Breast epithelium (tissue), 3 donors: ENCODE data around the gene TMEM41A.

Experiments
- CTCF ChIP-seq, 3 donors: fragments of 450-650 bp; IDR thresholded peaks; one replicate each; pipeline ENCODE4 v1.5.1; 2016 to 2017; ENCODE audit warnings: antibody characterized with exemption in 3 of 3, mild to moderate bottlenecking in 3 of 3, moderate library complexity in 3 of 3
- POLR2A ChIP-seq: fragments of 450-650 bp; IDR thresholded peaks from one replicate; pipeline ENCODE4 v1.6.1; 2016; ENCODE audit warnings: antibody characterized with exemption, mild to moderate bottlenecking, moderate library complexity
- POLR2AphosphoS5 ChIP-seq, 3 donors: sonication (generic); formaldehyde crosslinking; IDR thresholded peaks; one replicate each; pipeline ENCODE4 v1.6.1; 2017; ENCODE audit warnings: antibody characterized with exemption in 3 of 3

DNA sequence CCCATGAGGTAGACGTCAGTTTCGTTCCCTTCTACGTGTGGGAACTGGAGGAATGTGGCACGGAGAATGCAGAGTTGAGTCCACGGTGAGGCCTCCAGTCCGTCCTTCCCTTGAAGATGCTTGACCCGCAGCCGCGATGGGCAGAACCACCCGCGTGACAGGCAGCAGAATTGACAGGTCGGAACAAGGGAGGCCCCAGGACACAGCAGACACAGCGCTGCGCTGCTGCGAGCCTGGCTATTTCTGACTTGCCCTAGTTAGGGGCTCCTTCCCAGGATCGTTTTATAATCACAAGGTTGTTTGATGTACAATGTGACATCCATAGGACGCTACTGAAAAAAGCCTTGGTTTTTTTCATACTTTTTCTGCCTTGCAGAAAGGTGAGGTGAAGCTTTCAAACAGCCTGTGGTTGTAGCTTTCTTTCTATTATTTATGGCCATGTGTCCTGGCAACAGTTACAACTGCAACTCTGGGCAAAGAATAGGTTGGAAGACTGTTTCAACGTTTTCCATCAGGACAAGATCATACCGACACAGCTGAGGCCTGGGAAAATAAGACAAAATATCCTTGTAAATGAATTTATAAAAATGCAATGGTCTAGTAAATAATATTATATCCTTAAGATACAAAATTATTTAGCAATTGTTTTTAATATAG is 9.6 kb upstream of the TMEM41A start:
- TF ChIP-seq CTCF (IDR thresholded peaks at IDR 0.05) (no peak), POLR2A (no peak), POLR2AphosphoS5 (IDR thresholded peaks at IDR 0.05) (no peak)
